Esophagus squamous epithelium (tissue), 5 donors: ENCODE results near the gene QDPR. TPM values are rescaled to one million over a fixed set of nuclear protein-coding genes. Genes with fewer than 3 reads are reported as not detected.

Experiments
- DNase-seq: peaks from one replicate; lab custom pipeline; 2025; lab: John Stamatoyannopoulos, UW
- H3K27ac ChIP-seq, 4 donors: fragments of 200-600 bp; sonication (generic); one replicate each; pipeline ENCODE4 v1.5.1; 2016 to 2019; ENCODE audit warnings: mild to moderate bottlenecking in 1 of 4
- H3K27me3 ChIP-seq, 4 donors: fragments of 200-600 bp; sonication (generic); 1 replicate in 3 of 4; 2 replicates in 1 of 4; pipeline versions ENCODE4 v1.5.1 to v1.6.0; 2017 to 2021; ENCODE audit warnings: antibody characterized with exemption in 1 of 4
- H3K36me3 ChIP-seq, 3 donors: fragments of 200-600 bp; sonication (generic); one replicate each; pipeline ENCODE4 v1.5.1; 2016 to 2019
- H3K4me1 ChIP-seq, 3 donors: fragments of 200-600 bp; sonication (generic); one replicate each; pipeline ENCODE4 v1.5.1; 2017 to 2019
- H3K4me3 ChIP-seq, 4 donors: fragments of 200-600 bp; sonication (generic); 1 replicate in 3 of 4; 2 replicates in 1 of 4; pipeline ENCODE4 v1.5.1; 2016 to 2019; ENCODE audit warnings: mild to moderate bottlenecking in 2 of 4, moderate library complexity in 1 of 4
- H3K9me3 ChIP-seq, 3 donors: fragments of 200-600 bp; sonication (generic); one replicate each; pipeline ENCODE4 v1.5.1; 2016 to 2019
- CTCF ChIP-seq, 6 experiments: fragments of 450-650 bp in 4 of 6; fragments of 200-600 bp in 2 of 6; sonication (generic) in 2 of 6; IDR thresholded peaks; one replicate each; pipeline ENCODE4 v1.5.1; 2016 to 2019; ENCODE audit warnings: antibody characterized with exemption in 6 of 6, mild to moderate bottlenecking in 4 of 6, moderate library complexity in 4 of 6
- POLR2A ChIP-seq, 4 donors: fragments of 450-650 bp; IDR thresholded peaks; one replicate each; pipeline ENCODE4 v1.6.1; 2017; ENCODE audit warnings: antibody characterized with exemption in 4 of 4, mild to moderate bottlenecking in 4 of 4, moderate library complexity in 3 of 4
- WGBS, 2 donors: methylation state at CpG; one replicate each; pipeline ENCODE4 v1.1.5; 2018; 5-methylcytosine and 5-hydroxymethylcytosine counted together
- intact Hi-C: fragments of 100-400 bp; cut with DNase I; formaldehyde crosslinking; loops from one replicate; pipeline ENCODE4 v1.15.0; 2022
- total RNA-seq, 4 donors: library from RNA; depleted of rRNA; stranded (reverse); fragments of >200 nt; gene quantifications; one replicate each; pipeline ENCODE4 v1.1.0, GENCODE V29; 2016
- donor health status: DM: yes; HTN: yes; CAD: no.

The QDPR gene
- total RNA-seq, 4 donors from 2014 or later: 5.5 to 9.4 (median 8.5) TPM

- peaks cover 0 to 91% (median 9%) of the 10 kb centered on the region in 3 donors for H3K36me3 ChIP-seq
- no peak for TF ChIP-seq POLR2A (IDR thresholded peaks at IDR 0.05)
- TF ChIP-seq CTCF (IDR thresholded peaks at IDR 0.05): no peak
- no peak overlapping the region for H3K27ac ChIP-seq
Measured at GRCh38 chr4:17492876-17493275, 19.0 kb downstream of the QDPR start.

GRCh38 chr4:17492058-17492741, 19.7 kb downstream of the QDPR start:
- no peaks in the 10 kb centered on the region for H3K4me1 ChIP-seq
- H3K27ac ChIP-seq: no peak overlapping the region
- no peaks in the 10 kb centered on the region for H3K27me3 ChIP-seq
- H3K4me3 ChIP-seq: no peak overlapping the region
- no peak for TF ChIP-seq POLR2A (IDR thresholded peaks at IDR 0.05)
- TF ChIP-seq CTCF (IDR thresholded peaks at IDR 0.05): no peak
- H3K9me3 ChIP-seq: no peaks in the 10 kb centered on the region
- peaks cover 0 to 91% (median 9%) of the 10 kb centered on the region in 3 donors for H3K36me3 ChIP-seq
- intact Hi-C loops: no loop called here
- no peak for DNase-seq
- 85 to 88% methylated on average over 8 to 15 of the region's 15 CpGs for WGBS, 2 donors

More at GRCh38 chr4:17492876-17493275, 19.0 kb downstream of the QDPR start:
- no peak for DNase-seq
- Histone ChIP-seq H3K27me3 (no peaks in the 10 kb centered on the region), H3K4me1 (no peaks in the 10 kb centered on the region), H3K9me3 (no peaks in the 10 kb centered on the region), H3K4me3 (no peak overlapping the region)
- 100% methylated on average over 2 of the region's 2 CpGs for WGBS, 2 donors
- intact Hi-C loops: no loop called here

GRCh38 chr4:17491196-17491595, 20.7 kb downstream of the QDPR start:
- DNase-seq: no peak
- H3K36me3 ChIP-seq: peaks cover 0 to 91% (median 9%) of the 10 kb centered on the region in 3 donors
- WGBS, 2 donors: 94 to 100% methylated on average over 1 to 2 of the region's 3 CpGs
- intact Hi-C loops: no loop called here
- H3K27me3 ChIP-seq: no peaks in the 10 kb centered on the region
- H3K4me1 ChIP-seq: no peaks in the 10 kb centered on the region
- TF ChIP-seq POLR2A (IDR thresholded peaks at IDR 0.05) (no peak), CTCF (IDR thresholded peaks at IDR 0.05) (no peak)
- H3K4me3 ChIP-seq: no peak overlapping the region
- no peaks in the 10 kb centered on the region for H3K9me3 ChIP-seq
- no peak overlapping the region for H3K27ac ChIP-seq

GRCh38 chr4:17490575-17491059, 21.3 kb downstream of the QDPR start:
- TF ChIP-seq POLR2A (IDR thresholded peaks at IDR 0.05) (no peak), CTCF (IDR thresholded peaks at IDR 0.05) (no peak)
- H3K27me3 ChIP-seq: no peaks in the 10 kb centered on the region
- intact Hi-C loops: no loop called here
- peaks cover 0 to 90% (median 9%) of the 10 kb centered on the region in 3 donors for H3K36me3 ChIP-seq
- DNase-seq: no peak
- no peak overlapping the region for H3K4me3 ChIP-seq
- no peaks in the 10 kb centered on the region for H3K4me1 ChIP-seq
- H3K27ac ChIP-seq: no peak overlapping the region
- no peaks in the 10 kb centered on the region for H3K9me3 ChIP-seq
- WGBS, 2 donors: 71 to 91% methylated on average over 5 to 6 of the region's 6 CpGs

GRCh38 chr4:17489721-17490120, 22.2 kb downstream of the QDPR start:
- H3K27ac ChIP-seq: no peak overlapping the region
- no peaks in the 10 kb centered on the region for H3K4me1 ChIP-seq
- no peak overlapping the region for H3K4me3 ChIP-seq
- WGBS, 2 donors: 86 to 89% methylated on average over 4 to 6 of the region's 8 CpGs
- intact Hi-C loops: no loop called here
- H3K9me3 ChIP-seq: no peaks in the 10 kb centered on the region
- TF ChIP-seq CTCF (IDR thresholded peaks at IDR 0.05) (no peak), POLR2A (IDR thresholded peaks at IDR 0.05) (no peak)
- H3K36me3 ChIP-seq: peaks cover 0 to 90% (median 9%) of the 10 kb centered on the region in 3 donors
- H3K27me3 ChIP-seq: no peaks in the 10 kb centered on the region
- no peak for DNase-seq
